ENCODE results near the gene PRSS56. TPM values are rescaled to one million over a fixed set of nuclear protein-coding genes. Genes with fewer than 3 reads are reported as not detected.

The PRSS56 gene
- total RNA-seq, 6 experiments from 2014 or later, result not detected

- DNase-seq, result no peak
- no peak for TF ChIP-seq CTCF (IDR thresholded peaks at IDR 0.05)
- peaks cover 42% of the 10 kb centered on the region for H3K36me3 Mint-ChIP-seq (ENCODE audit: low read depth)
- peak overlapping the region; percentile 97 for H3K27ac Mint-ChIP-seq
- peak overlapping the region; percentile 98 for H3K4me3 Mint-ChIP-seq
- H3K27me3 Mint-ChIP-seq (ENCODE audit: insufficient read depth), result peaks cover 4% of the 10 kb centered on the region
- peaks cover 51% of the 10 kb centered on the region for H3K4me1 Mint-ChIP-seq (ENCODE audit: low read depth)
- no peaks in the 10 kb centered on the region; the same call in 1 of the 2 replicates for H3K9me3 Mint-ChIP-seq
These were observed 31.6 kb downstream of the PRSS56 start for GRCh38 chr2:232551776-232552175.

- Mint-ChIP-seq H3K9me3 (no peaks in the 10 kb centered on the region), H3K4me1 (ENCODE audit: low read depth) (peaks cover 32% of the 10 kb centered on the region), H3K27me3 (ENCODE audit: insufficient read depth) (no peaks in the 10 kb centered on the region), H3K4me3 (no peak overlapping the region), H3K27ac (no peak overlapping the region), H3K36me3 (ENCODE audit: low read depth) (peaks cover 45% of the 10 kb centered on the region)
- DNase-seq, result no peak
- TF ChIP-seq CTCF (IDR thresholded peaks at IDR 0.05), result no peak
These were observed 36.2 kb downstream of the PRSS56 start for GRCh38 chr2:232556426-232556825.

GRCh38 chr2:232562515-232563151 is 42.4 kb downstream of the PRSS56 start:
- Mint-ChIP-seq H3K9me3 (no peaks in the 10 kb centered on the region), H3K36me3 (ENCODE audit: low read depth) (peaks cover 58% of the 10 kb centered on the region), H3K4me1 (ENCODE audit: low read depth) (peaks cover 13% of the 10 kb centered on the region), H3K27me3 (ENCODE audit: insufficient read depth) (no peaks in the 10 kb centered on the region; the same call in 1 of the 2 replicates), H3K4me3 (no peak overlapping the region), H3K27ac (peak overlapping the region; percentile 27; the same call in 1 of the 2 replicates)
- TF ChIP-seq CTCF (IDR thresholded peaks at IDR 0.05), result 0 out of 2 replicates have a peak, but pooled peaks have one; percentile 10
- DNase-seq, result no peak

- H3K4me1 Mint-ChIP-seq (ENCODE audit: low read depth), result peaks cover 22% of the 10 kb centered on the region
- no peak for TF ChIP-seq CTCF (IDR thresholded peaks at IDR 0.05)
- peaks cover 63% of the 10 kb centered on the region for H3K36me3 Mint-ChIP-seq (ENCODE audit: low read depth)
- H3K4me3 Mint-ChIP-seq, result no peak overlapping the region
- H3K27me3 Mint-ChIP-seq (ENCODE audit: insufficient read depth), result no peaks in the 10 kb centered on the region; the same call in 1 of the 2 replicates
- no peaks in the 10 kb centered on the region for H3K9me3 Mint-ChIP-seq
- peak; percentile 56 for DNase-seq
- peak overlapping the region; percentile 35; the same call in 1 of the 2 replicates for H3K27ac Mint-ChIP-seq
These were observed 43.4 kb downstream of the PRSS56 start for GRCh38 chr2:232563580-232563979.

GRCh38 chr2:232567721-232568120 is 47.5 kb downstream of the PRSS56 start:
- Mint-ChIP-seq H3K27me3 (ENCODE audit: insufficient read depth) (no peaks in the 10 kb centered on the region; the same call in 1 of the 2 replicates), H3K9me3 (no peaks in the 10 kb centered on the region), H3K27ac (peak overlapping the region; percentile 85), H3K4me1 (ENCODE audit: low read depth) (peaks cover 28% of the 10 kb centered on the region), H3K36me3 (ENCODE audit: low read depth) (peaks cover 64% of the 10 kb centered on the region), H3K4me3 (peak overlapping the region; percentile 11; the same call in 1 of the 2 replicates)
- no peak for DNase-seq
- no peak for TF ChIP-seq CTCF (IDR thresholded peaks at IDR 0.05)
